Measurements from ENCODE around the gene COMMD8. TPM values are rescaled to one million over a fixed set of nuclear protein-coding genes. Genes with fewer than 3 reads are reported as not detected.

The COMMD8 gene
- total RNA-seq, 2 donors from 2014 or later, result 18.5 to 33.2 TPM

- DNase-seq (ENCODE audit: low spot score in 2 of 2) (no peak), ATAC-seq (no peak)
- Mint-ChIP-seq H3K27ac (no peak overlapping the region), H3K36me3 (no peaks in the 10 kb centered on the region), H3K9me3 (no peaks in the 10 kb centered on the region)
Measured at GRCh38 chr4:47427935-47428334, 35.6 kb downstream of the COMMD8 start.

DNA sequence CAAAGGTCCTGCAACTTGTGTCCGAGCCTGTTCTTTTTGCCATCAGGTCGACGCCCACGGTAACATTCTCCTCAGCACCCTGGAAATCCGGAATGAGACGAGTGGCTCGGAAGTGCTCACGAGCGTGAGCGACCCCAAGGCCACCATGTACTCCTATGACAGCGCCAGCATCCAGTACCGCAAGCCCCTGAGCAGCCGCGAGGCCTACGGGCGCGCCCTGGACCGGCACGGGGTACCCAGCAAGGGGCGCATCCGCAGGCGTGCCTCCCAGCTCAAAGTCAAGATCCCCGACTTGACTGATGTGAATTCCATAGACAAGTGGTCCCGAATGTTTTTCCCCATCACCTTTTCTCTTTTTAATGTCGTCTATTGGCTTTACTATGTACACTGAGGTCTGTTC is 37.9 kb downstream of the COMMD8 start:
- no peak overlapping the region for H3K27ac Mint-ChIP-seq
- no peaks in the 10 kb centered on the region for H3K36me3 Mint-ChIP-seq
- ATAC-seq (no peak), DNase-seq (ENCODE audit: low spot score in 2 of 2) (no peak)
- no peaks in the 10 kb centered on the region for H3K9me3 Mint-ChIP-seq

- H3K36me3 Mint-ChIP-seq, result no peaks in the 10 kb centered on the region
- ATAC-seq, result no peak
- H3K9me3 Mint-ChIP-seq, result no peaks in the 10 kb centered on the region
- no peak for DNase-seq (ENCODE audit: low spot score in 2 of 2)
- no peak overlapping the region for H3K27ac Mint-ChIP-seq
Measured at GRCh38 chr4:47419296-47419695, 44.2 kb downstream of the COMMD8 start.

DNA sequence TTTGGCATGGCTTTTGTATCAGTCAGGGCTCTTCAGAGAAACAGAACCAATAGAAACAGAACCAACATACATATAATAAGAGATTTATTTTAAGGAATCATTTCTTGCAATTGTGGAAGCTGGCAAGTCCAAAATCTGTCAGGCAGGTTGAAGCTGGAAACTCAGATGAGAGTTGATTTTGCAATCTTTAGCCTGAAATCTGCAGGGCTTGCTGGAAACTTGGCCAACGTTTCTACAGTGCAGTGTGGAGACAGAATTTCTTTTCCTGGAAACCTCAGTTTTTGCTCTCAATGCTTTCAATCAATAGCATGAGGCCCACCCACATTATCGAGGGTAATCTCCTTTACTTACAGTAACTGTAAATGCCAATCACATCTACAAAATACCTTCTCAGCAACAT is 45.4 kb downstream of the COMMD8 start:
- Mint-ChIP-seq H3K36me3 (no peaks in the 10 kb centered on the region), H3K27ac (no peak overlapping the region), H3K9me3 (no peaks in the 10 kb centered on the region)
- no peak for DNase-seq (ENCODE audit: low spot score in 2 of 2)
- no peak for ATAC-seq

GRCh38 chr4:47415719-47416118 is 47.8 kb downstream of the COMMD8 start:
- ATAC-seq (no peak), DNase-seq (ENCODE audit: low spot score in 2 of 2) (no peak)
- H3K27ac Mint-ChIP-seq, result no peak overlapping the region
- no peaks in the 10 kb centered on the region for H3K9me3 Mint-ChIP-seq
- no peaks in the 10 kb centered on the region for H3K36me3 Mint-ChIP-seq

GRCh38 chr4:47413521-47413920 is 50.0 kb downstream of the COMMD8 start:
- Mint-ChIP-seq H3K36me3 (no peaks in the 10 kb centered on the region), H3K27ac (no peak overlapping the region), H3K9me3 (no peaks in the 10 kb centered on the region)
- no peak for ATAC-seq
- DNase-seq (ENCODE audit: low spot score in 2 of 2), result no peak

DNA sequence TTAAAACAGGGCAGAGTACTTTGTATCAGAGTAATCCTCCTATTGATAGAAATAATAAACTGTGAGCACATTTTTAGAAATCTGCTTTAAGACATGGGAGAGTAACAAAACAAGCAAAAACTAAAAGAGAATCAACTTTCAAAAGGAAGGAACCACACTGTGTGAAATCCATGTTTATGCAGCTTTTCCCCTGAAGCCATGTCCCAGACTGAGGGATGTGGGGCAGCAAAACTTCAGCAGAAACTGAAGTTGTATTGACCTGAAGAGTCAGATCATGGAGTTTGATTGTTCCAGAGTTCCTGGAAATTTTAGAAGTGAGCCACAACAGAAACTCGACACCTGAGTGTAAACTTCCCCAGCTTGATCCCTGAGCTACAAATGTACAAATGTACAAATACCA is 53.2 kb downstream of the COMMD8 start:
- DNase-seq (ENCODE audit: low spot score in 2 of 2) (no peak), ATAC-seq (no peak)
- no peak overlapping the region for H3K27ac Mint-ChIP-seq
- no peaks in the 10 kb centered on the region for H3K9me3 Mint-ChIP-seq
- no peaks in the 10 kb centered on the region for H3K36me3 Mint-ChIP-seq

DNA sequence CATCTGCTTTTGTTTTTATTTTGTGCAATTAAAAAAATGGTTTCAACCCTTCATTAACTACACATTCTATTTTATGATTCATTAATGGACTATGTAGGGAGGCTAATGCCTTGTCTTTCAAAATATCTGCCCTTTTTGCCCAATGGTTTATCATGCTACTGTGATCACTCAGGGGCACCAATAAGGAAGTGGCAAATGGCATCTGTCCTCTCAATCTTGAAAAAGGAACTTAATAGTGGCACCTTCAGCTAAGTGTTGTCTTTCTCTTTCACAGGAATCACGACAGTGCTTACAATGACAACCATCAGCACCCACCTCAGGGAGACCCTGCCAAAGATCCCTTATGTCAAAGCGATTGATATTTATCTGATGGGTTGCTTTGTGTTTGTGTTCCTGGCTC is 57.1 kb downstream of the COMMD8 start:
- no peak for DNase-seq (ENCODE audit: low spot score in 2 of 2)
- Mint-ChIP-seq H3K36me3 (no peaks in the 10 kb centered on the region), H3K9me3 (no peaks in the 10 kb centered on the region), H3K27ac (no peak overlapping the region)
- ATAC-seq, result no peak

Other genes starting within 250 kb of the COMMD8 start
- 10 to 100 TPM in 1 of 2 donors, 1 to 10 TPM in 1; 4.0 to 11.3 TPM for gene ATP10D, start 21.6 kb upstream of the COMMD8 start, total RNA-seq

Data from activated naive CD4-positive, alpha-beta T cell treated with anti-CD3 and anti-CD28 coated beads, Interleukin-2, amount 50 U/mL, for 72 hours (primary cell).